GM18861 (cell line): Measurements from ENCODE around the gene SLPI.

Experiments
- ATAC-seq: cut with Tn5 transposase; IDR thresholded peaks from one replicate; pipeline ENCODE4 v1.9.1; 2021; ENCODE audit not compliant: unreplicated experiment

SLPI gene

DNA sequence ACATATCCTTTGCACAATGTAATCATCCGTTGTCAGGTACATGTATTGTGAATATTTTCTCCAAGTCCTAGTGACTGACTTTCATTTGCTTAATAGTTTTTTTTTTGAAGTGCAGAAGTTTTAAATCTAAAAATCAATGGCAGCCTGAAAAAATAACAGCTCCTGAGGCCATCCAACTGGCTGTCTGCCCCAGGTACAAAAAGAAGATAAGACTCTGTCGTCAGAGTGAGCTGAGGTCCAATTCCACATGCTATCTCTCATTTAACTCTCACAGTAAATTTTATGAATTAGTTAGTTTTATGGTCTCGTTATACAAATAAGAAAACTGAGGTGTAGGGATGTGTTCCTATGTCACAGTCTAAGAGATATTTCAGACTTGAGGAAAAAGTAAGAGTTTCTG is 21.0 kb upstream of the SLPI start:
- no peak for ATAC-seq

DNA sequence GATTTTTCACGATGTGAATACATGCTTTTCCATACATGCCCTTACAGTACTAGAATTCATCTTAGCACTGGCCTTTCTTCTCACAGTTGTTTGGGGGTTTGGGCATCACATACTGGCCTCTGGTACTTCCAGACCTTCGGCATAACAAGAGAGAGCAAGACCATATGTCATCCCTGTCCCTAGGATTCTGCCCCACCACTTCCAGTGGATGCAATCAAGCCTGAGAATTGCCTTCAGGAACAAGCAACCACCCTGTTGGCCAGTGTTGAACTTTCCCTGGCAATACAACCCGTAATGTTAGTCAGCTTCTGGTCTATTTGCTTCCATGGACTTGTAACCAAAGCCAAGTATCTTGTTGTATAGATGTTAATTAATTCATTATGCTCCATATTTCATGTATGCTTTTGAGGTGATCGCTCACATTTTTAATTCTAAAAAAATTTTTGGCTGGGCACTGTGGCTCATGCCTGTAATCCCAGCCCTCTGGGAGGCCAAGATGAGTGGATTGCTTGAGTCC is 15.4 kb upstream of the SLPI start:
- no peak for ATAC-seq

DNA sequence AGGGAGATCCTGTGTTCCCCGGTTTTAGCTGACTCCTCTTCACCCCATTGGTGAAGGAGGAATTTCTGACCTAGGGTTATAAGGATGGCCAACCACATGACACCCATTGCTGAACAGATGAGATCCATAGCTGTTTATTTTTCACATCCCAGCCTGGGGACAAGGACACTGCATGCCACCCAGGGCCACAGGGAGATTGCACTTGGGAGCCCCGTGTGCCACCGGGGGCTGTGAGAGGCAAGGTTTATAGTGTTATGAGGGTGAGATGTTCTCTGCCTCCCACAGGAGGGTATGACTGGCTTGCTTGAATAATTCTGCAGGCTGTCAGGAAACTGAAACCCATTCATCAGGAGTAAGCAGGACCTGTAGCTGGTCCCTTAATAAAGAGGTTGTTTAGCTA is 14.7 kb upstream of the SLPI start:
- ATAC-seq = no peak

DNA sequence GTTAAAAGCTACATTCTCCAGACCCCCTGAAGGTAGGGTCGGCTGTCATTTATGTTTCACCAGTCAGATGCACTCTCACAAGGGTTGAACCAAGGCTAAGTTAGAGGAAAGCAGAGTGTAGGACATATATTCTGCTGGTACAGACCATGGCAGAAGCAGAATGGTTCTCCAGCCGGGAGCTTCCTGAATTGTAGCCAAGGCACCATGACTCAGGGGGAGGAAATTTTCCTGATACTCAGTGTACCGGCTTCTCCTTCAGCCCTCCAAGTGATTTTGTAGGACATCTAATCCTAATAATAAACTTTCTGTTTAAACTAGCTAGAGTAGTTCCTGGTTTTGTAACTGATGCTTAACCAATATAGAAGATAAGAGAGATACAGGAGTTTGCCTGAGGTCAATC is 14.2 kb upstream of the SLPI start:
- no peak for ATAC-seq

DNA sequence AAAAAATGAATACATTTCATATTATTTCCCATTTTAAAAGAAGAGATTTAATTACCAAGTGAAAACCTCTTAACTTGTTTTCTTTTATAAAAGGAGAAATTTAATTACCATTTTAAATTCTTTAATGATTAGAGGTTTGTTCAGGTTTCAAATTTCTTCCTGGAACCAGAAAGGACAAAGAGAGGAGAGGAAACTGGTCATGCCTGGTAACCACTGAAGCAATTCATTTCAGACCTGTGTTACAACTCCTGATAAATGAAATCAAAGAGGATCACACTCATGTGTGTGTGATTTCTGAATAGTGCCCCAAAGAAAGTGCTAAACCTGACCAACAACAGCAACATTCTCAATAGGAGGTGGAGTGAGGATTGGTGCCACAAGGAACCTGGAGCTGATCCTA is 12.6 kb upstream of the SLPI start:
- no peak for ATAC-seq

DNA sequence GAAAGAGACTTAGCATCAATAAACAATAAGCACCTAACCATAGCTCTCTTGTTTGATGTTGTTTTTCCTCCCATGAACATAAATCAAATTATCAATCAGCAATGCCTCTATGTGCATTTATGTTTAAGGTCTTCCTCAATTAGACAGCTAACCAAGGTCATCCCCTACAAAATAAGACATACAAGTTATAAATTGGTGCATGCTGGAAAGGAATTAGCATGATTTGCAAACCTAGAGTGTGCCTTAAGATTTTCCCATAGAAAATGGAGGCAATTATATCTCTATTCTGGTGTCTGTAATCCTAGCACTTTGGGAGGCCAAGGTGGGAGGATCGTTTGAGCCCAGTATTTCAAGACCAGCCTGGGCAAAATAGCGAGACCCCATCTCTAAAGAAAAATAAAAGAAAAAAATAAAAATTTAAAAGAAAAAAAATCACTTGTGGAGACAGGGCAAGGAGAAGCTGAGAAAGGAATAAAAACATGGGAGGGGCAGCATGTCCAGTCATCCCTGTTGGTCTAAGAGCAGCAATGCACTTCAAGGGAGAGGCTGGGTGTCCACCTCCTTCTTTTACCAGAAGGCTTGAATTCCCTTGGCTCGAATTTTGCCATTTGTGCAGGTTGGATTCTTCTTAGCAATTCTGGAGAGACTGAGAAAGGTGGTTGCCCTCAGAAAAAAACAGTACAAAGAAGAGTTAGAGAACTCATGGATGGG is 9.3 kb upstream of the SLPI start:
- no peak for ATAC-seq

- no peak for ATAC-seq
Measured at GRCh38 chr20:45258664-45259063, 4.3 kb upstream of the SLPI start.

GRCh38 chr20:45258259-45258658 is 3.9 kb upstream of the SLPI start:
- ATAC-seq = no peak

DNA sequence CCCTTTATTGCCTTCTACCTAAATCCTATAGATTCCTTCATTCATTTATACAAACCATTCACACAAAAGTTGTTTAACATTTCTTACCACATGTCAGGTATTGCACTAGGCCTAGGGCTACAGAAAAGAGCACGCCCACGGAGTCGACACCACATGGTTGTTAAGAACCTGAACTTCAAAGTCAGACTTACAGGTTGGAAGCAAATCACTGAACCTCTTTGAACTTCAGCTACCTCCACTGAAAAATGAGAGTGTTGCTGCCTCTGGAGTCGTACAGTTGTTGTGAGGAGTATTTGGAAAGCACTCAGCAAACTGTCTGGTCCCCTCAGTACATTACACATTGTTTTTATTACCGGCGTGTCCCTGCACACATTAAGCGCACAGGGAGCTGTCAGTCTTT is 3.3 kb upstream of the SLPI start:
- no peak for ATAC-seq

DNA sequence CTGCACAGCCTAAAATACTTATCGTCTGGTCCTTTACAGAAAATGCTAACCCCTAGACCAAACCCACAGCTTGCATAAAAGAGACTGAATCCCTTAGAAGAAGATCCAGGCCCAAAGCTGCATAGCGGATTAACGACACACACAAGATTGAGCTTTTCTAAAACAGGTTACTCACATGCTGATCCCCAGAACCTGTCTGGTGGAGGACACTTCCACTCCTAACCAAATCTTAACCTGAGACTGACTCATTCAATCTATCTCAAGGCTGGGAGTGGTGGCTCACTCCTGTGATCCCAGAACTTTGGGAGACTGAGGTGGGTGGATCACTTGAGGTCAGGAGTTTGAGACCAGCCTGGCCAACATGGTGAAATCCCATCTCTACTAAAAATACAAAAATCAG is 2.8 kb upstream of the SLPI start:
- no peak for ATAC-seq

DNA sequence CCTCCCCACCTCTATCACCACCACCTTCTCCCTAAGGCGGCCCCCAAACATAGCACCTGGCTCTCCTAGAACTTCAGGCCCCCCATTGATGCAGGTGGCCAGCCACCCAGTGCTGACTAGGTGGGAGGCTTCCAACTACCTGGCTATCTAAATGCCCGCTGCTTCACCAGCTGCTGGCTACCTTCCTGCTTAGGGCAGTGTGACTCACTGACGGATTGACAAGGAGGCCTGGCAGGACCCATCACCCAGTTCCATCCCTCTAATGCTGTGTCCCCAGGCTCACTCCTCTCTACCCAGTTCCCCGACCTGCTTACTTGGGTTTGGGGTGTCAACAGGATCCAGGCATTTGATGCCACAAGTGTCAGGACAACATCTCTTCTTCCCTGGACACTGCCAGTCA is 1.1 kb downstream of the SLPI start:
- no peak for ATAC-seq

GRCh38 chr20:45251884-45252560 is 2.3 kb downstream of the SLPI start:
- ATAC-seq = no peak

DNA sequence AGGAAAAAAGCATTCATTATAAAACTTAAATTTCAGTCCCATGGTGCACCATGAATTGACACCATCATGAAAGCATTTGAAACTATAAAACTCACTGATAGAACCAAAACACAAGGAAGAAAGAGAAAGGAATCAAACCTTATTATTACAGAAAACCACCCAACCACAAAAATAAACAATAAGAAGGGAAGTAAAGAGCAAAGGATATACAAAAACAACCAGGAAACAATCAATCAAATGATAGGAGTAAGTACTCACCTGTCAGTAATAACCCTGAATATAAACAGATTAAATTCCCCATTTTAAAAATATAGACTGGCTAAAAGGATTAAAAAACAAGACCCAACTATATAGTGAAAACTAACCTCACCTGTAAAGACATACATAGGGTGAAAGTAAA is 5.8 kb downstream of the SLPI start:
- no peak for ATAC-seq

DNA sequence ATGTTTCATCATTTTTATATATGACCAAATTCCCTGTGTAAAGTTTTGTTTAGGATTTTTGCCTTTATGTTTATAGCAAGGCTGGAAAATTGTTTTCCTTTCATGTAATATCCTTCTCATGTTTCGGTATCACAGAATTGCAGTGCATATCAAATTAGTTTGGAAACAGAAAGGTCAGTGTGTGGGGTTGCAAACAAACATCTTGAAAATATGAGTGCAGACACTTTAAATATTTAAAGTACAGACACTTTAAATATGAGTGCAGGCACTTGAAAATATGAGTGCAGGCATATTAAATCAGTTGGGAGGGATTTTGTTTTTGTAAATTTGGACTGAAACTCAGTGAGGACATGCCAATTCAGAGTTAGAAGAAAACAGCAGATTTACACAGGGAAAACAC is 6.5 kb downstream of the SLPI start:
- ATAC-seq = no peak

- ATAC-seq = no peak
Measured at GRCh38 chr20:45246109-45246508, 8.3 kb downstream of the SLPI start.

GRCh38 chr20:45238139-45238538 is 16.2 kb downstream of the SLPI start:
- ATAC-seq = no peak

DNA sequence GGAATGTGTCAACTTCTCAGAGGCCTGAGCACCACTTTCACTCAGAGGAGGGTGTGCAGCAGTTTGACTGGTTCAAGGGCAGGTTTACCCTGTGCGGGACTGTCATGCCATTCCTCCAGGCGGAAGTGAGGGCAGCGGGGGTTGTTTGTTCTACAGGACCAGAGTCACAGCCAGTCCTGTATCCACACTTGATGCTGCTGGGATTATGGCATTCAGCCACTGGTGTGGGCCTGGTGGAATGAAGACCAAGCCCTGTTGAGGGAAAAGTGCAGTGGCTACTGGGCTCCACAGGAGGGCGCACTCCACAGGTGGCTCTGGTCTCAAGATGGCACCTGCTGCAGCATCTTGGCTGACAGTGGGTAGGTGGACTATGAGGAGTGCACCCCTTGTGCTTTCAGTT is 18.4 kb downstream of the SLPI start:
- no peak for ATAC-seq

DNA sequence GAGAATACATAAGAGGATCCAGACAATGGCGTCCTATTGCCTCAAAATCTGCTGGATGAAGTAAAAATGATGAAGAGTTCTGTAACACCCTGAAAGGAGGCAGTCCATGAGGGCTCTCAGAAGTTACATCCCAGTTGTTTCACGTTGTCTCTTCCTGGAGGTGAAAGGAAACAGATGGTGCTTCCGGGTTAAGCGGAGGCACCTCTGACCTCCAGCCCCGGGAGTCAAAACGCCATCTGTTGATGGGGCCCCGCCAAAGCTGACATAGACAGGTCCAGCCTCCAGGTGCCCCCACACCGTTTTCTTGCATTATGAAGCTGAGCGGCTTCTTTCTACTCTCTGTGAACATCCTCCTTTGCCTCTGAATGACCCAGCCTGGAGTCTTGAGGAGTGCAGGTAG is 23.7 kb downstream of the SLPI start:
- ATAC-seq = no peak

GRCh38 chr20:45229264-45230056 is 24.9 kb downstream of the SLPI start:
- ATAC-seq = no peak

GRCh38 chr20:45226287-45226686 is 28.1 kb downstream of the SLPI start:
- no peak for ATAC-seq

DNA sequence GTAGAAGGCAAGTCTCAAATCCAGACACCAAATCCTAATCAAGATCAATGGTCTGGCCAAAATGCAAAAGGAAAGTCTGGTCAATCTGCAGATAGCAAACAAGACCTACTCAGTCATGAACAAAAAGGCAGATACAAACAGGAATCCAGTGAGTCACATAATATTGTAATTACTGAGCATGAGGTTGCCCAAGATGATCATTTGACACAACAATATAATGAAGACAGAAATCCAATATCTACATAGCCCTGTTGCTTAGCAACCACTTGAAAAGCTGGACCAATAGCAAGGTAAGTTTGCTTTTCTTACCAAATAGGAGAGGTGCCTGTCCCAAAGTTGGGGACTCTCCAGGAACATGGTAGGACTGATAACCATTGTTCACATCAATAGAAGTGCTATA is 31.2 kb downstream of the SLPI start:
- no peak for ATAC-seq

- ATAC-seq = no peak
Measured at GRCh38 chr20:45221076-45221475, 33.3 kb downstream of the SLPI start, which contains the start of gene SEMG2. Gene SEMG2 (plus strand): TSS chr20:45221373. CDS start chr20:45221390, 17 bp downstream.
